ENCODE measurements around the gene AEN.
"Not testable (repeated sequence)": the region's sequence is repeated elsewhere in the genome, so short reads cannot be mapped to it uniquely, and the experiment has no call there.

Gene AEN

DNA sequence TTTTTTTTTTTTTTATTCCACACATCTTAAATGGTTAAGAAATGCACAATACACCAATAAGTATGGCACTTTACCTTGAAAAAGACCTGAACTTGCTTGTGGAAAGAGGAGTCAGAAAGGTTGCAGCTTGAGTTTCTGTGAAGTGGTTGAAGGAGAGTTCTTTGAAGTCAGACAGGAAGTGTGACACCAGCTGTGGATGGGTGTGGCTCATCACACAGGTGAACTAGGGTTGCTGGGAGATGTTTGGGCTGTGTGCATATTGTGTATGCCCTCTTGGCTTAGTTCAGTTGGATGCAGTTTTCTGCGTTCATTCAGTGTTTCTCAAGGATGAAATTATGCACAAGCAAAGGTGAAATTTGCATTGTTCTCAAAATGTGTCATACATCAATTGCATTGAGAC lies 6.3 kb downstream of the AEN start:
- no peak overlapping the region for H3K27ac ChIP-seq (ENCODE audit: low read depth, low read length)
- no peak overlapping the region for H3K4me3 ChIP-seq (ENCODE audit: low read length)
- H3K27me3 ChIP-seq (ENCODE audit: control insufficient read depth, insufficient read depth, low read length): no peaks in the 10 kb centered on the region
- no peak overlapping the region for H3K9ac ChIP-seq (ENCODE audit: low read length)
- H3K4me1 ChIP-seq (ENCODE audit: control insufficient read depth, insufficient read depth, low read length): no peaks in the 10 kb centered on the region
- H3K36me3 ChIP-seq (ENCODE audit: control insufficient read depth, insufficient read depth, low read length): peaks cover 10% of the 10 kb centered on the region

DNA sequence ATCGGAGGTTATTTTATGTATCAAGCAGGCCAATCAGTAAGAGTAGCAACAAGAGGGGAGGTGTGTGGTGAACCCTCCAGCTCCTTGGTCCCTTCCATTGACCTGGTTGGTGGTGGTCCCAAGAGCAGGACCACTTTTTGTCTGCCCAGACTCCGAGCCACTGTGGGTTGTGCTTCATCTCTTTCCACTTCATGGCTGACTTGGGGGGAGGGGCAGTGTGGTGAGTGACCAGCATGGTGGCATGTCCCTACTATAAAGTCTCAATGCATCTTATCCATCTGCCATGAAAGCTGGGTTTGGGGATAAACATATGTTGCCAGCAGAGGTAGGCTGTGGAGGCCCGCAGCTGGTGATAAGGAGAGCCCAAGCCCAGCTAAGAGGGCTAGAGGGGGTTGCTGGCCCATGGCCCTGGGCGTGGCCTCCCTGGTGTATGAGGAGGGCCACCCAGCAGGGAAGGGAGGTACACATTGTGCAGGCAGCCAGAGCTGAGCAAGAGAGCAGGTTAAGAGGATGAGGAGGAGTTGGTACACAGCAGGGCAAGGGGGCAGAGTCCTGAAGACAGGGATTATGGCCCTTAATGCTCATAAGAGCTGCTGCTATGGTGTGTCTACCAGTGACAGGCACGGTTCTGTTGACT lies 7.0 kb downstream of the AEN start:
- H3K27me3 ChIP-seq (ENCODE audit: control insufficient read depth, insufficient read depth, low read length): no peaks in the 10 kb centered on the region
- no peak overlapping the region for H3K9ac ChIP-seq (ENCODE audit: low read length)
- H3K27ac ChIP-seq (ENCODE audit: low read depth, low read length): no peak overlapping the region
- H3K36me3 ChIP-seq (ENCODE audit: control insufficient read depth, insufficient read depth, low read length): peaks cover 10% of the 10 kb centered on the region
- H3K4me1 ChIP-seq (ENCODE audit: control insufficient read depth, insufficient read depth, low read length): no peaks in the 10 kb centered on the region
- H3K4me3 ChIP-seq (ENCODE audit: low read length): no peak overlapping the region

DNA sequence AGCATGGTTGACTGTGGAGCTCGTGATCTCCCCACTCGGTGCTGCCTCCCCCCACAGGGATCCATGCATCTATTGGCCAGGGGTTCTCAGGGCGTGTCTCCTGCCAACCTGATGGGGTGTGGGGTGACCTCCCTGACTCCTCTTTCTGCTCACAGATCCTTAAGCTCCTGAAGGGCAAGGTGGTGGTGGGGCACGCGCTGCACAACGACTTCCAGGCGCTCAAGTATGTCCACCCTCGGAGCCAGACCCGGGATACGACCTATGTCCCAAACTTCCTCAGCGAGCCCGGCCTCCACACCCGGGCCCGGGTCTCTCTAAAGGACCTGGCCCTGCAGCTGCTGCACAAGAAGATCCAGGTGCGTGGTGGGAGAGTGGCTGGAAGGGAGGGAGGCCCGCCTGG lies 7.9 kb downstream of the AEN start:
- H3K4me1 ChIP-seq (ENCODE audit: control insufficient read depth, insufficient read depth, low read length): no peaks in the 10 kb centered on the region
- peaks cover 10% of the 10 kb centered on the region for H3K36me3 ChIP-seq (ENCODE audit: control insufficient read depth, insufficient read depth, low read length)
- no peaks in the 10 kb centered on the region for H3K27me3 ChIP-seq (ENCODE audit: control insufficient read depth, insufficient read depth, low read length)
- no peak overlapping the region for H3K9ac ChIP-seq (ENCODE audit: low read length)
- H3K27ac ChIP-seq (ENCODE audit: low read depth, low read length): no peak overlapping the region
- no peak overlapping the region for H3K4me3 ChIP-seq (ENCODE audit: low read length)

DNA sequence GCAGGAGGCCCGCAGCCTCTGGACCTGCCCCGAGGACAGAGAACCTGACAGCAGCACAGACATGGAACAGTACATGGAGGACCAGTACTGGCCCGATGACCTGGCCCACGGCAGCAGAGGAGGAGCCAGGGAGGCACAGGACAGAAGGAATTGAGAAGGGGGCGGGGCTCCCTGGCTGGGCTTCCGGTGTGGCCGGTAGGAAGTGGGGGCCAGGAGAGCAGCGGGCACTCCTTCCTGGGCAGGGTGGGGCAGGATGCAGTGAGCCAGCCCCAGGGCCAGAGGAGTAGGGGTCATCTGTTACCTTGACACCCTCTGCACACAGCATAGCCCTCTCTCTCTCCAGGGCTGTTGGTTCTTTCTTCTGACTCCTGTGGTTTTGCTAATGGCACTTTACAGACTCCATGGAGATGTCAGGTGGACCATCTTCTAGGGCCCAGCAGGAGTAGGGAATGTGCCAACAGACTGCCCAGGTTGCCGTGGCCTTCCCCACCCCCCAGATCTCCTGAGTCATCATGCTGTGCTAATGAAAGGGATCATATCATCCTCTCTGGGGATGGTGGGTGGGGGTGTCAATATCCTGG lies 9.1 kb downstream of the AEN start:
- no peaks in the 10 kb centered on the region for H3K4me1 ChIP-seq (ENCODE audit: control insufficient read depth, insufficient read depth, low read length)
- H3K4me3 ChIP-seq (ENCODE audit: low read length): no peak overlapping the region
- H3K36me3 ChIP-seq (ENCODE audit: control insufficient read depth, insufficient read depth, low read length): peaks cover 10% of the 10 kb centered on the region
- H3K27ac ChIP-seq (ENCODE audit: low read depth, low read length): no peak overlapping the region
- H3K9ac ChIP-seq (ENCODE audit: low read length): no peak overlapping the region
- H3K27me3 ChIP-seq (ENCODE audit: control insufficient read depth, insufficient read depth, low read length): no peaks in the 10 kb centered on the region

DNA sequence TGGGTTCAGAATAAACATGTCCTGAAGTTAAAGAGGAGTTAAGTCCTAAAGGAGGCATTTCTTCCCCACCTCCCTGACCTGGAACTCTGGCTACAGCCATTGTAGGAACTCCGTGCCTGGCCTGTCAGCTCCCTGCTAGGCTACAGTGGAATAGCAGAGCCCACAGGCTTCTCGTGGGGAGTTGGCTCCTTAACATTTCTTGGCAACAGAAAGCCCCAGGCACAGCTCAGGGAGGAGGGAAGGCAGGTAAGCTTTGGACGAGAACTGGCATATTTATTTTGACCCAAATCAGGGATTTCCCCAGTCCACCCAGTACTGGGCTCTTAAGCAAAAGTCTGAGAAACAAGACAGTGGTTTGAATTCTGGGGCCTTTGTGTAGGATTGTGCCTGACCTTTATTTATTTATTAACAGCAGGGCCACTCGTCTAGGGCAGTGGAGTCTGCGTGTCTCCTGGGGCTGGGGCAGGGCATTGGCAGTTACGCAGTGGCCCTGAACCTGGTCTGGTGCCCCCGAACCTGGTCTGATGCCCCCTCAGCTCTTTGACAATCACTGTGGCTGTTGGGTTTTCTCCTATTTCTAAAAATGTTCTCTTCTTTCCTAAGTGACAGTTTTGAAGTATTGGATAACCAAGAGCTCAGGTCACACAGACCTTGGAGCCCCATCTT lies 9.8 kb downstream of the AEN start:
- Histone ChIP-seq H3K36me3 (ENCODE audit: control insufficient read depth, insufficient read depth, low read length) (peaks cover 10% of the 10 kb centered on the region), H3K27me3 (ENCODE audit: control insufficient read depth, insufficient read depth, low read length) (no peaks in the 10 kb centered on the region), H3K4me3 (ENCODE audit: low read length) (no peak overlapping the region), H3K9ac (ENCODE audit: low read length) (no peak overlapping the region), H3K4me1 (ENCODE audit: control insufficient read depth, insufficient read depth, low read length) (no peaks in the 10 kb centered on the region), H3K27ac (ENCODE audit: low read depth, low read length) (no peak overlapping the region)

DNA sequence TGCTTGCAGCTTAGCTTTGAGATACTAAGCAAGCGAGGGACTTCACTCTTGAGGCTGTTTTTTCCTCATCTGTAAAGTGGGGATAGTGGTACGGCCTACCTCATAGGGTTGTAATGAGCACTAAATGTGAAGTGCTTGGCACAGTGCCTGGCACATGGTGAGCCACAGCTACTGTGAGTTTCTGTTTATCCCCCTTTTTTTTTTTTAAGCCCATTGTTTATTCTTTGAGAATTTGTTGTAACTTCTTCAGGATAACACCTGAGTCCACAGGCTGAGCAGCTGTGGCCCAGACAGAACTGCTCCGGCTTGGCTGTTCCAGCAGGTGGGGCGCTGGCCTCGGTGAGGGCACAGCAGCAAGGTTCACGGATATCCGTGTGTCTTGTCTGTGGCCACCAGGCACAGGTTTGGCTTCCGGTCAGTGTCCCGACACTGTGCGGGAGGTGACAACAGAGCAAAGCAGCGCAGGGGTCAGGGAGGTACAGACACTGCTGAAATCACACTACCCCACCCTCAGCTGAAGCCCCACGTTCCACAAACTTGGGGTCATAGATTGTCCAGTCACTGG lies 10.4 kb downstream of the AEN start:
- H3K4me3 ChIP-seq (ENCODE audit: low read length): no peak overlapping the region
- H3K4me1 ChIP-seq (ENCODE audit: control insufficient read depth, insufficient read depth, low read length): no peaks in the 10 kb centered on the region
- H3K27me3 ChIP-seq (ENCODE audit: control insufficient read depth, insufficient read depth, low read length): no peaks in the 10 kb centered on the region
- no peak overlapping the region for H3K27ac ChIP-seq (ENCODE audit: low read depth, low read length)
- H3K36me3 ChIP-seq (ENCODE audit: control insufficient read depth, insufficient read depth, low read length): peaks cover 6% of the 10 kb centered on the region
- no peak overlapping the region for H3K9ac ChIP-seq (ENCODE audit: low read length)

DNA sequence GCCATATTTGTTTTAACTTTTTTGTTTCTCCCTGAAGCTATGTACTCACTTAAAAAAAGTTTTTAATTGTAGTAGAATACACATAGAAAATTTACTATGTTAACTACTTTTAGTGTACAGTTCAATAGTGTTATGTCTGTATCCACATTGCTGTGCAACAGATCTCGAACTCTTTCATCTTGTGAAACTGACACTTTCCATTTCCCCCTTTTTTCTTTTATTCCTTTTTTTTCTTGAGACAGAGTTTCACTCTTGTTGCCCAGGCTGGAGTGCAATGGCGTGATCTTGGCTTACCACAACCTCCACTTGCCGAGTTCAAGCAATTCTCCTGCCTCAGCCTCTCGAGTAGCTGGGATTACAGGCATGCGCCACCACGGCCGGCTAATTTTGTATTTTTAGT lies 11.7 kb downstream of the AEN start:
- not testable (repeated sequence) for H3K9ac ChIP-seq (ENCODE audit: low read length); H3K27me3 ChIP-seq (ENCODE audit: control insufficient read depth, insufficient read depth, low read length); H3K4me3 ChIP-seq (ENCODE audit: low read length); H3K36me3 ChIP-seq (ENCODE audit: control insufficient read depth, insufficient read depth, low read length); H3K27ac ChIP-seq (ENCODE audit: low read depth, low read length); H3K4me1 ChIP-seq (ENCODE audit: control insufficient read depth, insufficient read depth, low read length)

DNA sequence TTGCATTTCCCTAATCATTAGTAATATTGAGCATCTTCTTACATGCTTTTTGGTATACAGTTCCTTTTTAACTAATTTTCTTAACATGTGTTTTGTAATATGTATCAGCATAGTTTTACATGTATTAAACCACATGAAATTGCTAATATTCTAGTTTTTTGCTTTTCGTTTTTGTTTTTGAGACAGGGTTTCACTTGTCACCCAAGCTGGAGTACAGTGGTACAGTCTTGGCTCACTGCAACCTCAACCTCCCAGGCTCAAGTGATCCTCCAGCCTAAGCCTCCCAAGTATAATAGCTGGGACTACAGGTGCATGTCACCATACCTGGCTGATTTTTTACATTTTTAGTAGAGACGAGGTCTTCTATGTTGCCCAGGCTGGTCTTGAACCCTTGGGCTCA lies 13.3 kb downstream of the AEN start:
- Histone ChIP-seq H3K4me3 (ENCODE audit: low read length) (no peak overlapping the region), H3K36me3 (ENCODE audit: control insufficient read depth, insufficient read depth, low read length) (peaks cover 4% of the 10 kb centered on the region), H3K4me1 (ENCODE audit: control insufficient read depth, insufficient read depth, low read length) (peaks cover 3% of the 10 kb centered on the region), H3K27ac (ENCODE audit: low read depth, low read length) (no peak overlapping the region), H3K27me3 (ENCODE audit: control insufficient read depth, insufficient read depth, low read length) (no peaks in the 10 kb centered on the region), H3K9ac (ENCODE audit: low read length) (no peak overlapping the region)

DNA sequence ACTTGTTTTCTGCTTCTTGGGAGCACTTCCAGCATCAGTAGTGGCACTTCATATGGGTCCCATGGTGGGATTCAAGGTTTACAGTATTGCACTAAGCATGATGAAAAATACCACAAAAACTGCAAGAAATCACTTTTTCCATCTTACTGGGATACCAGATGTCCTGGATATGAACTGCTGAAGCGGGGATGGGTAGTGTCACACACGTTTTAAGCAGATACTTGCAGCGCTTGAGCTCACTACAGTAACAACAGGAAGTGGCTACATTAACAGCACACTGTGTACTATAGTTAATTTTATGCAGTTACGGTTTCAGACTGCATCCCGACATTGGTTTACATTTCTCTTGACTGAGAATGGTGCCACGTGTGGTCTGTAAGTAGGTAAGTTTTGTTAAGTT lies 14.2 kb downstream of the AEN start:
- H3K36me3 ChIP-seq (ENCODE audit: control insufficient read depth, insufficient read depth, low read length): peaks cover 2% of the 10 kb centered on the region
- no peaks in the 10 kb centered on the region for H3K27me3 ChIP-seq (ENCODE audit: control insufficient read depth, insufficient read depth, low read length)
- no peak overlapping the region for H3K27ac ChIP-seq (ENCODE audit: low read depth, low read length)
- H3K4me1 ChIP-seq (ENCODE audit: control insufficient read depth, insufficient read depth, low read length): peaks cover 7% of the 10 kb centered on the region
- H3K4me3 ChIP-seq (ENCODE audit: low read length): no peak overlapping the region
- H3K9ac ChIP-seq (ENCODE audit: low read length): no peak overlapping the region

DNA sequence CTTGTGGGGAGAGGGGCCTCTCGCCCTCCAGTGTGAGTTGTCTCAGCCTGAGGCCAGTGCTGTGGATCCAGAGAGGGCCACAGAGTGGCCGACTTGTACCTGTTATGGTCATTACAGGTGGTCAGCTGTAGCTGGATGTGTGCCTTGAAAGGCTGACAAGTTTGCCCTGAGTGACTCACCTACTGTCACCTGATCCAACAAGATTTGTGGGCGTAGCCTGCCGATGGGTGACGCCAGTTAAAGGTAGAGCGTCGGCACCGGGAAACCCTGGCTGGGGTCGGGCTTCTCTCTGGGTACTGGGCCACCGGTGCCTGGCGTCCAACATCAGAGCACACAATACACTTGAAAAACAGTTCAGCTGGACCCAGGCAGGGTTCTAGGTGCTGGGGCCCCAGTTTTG lies 14.9 kb downstream of the AEN start:
- Histone ChIP-seq H3K4me1 (ENCODE audit: control insufficient read depth, insufficient read depth, low read length) (peaks cover 7% of the 10 kb centered on the region), H3K36me3 (ENCODE audit: control insufficient read depth, insufficient read depth, low read length) (no peaks in the 10 kb centered on the region), H3K4me3 (ENCODE audit: low read length) (no peak overlapping the region), H3K9ac (ENCODE audit: low read length) (no peak overlapping the region), H3K27ac (ENCODE audit: low read depth, low read length) (no peak overlapping the region), H3K27me3 (ENCODE audit: control insufficient read depth, insufficient read depth, low read length) (no peaks in the 10 kb centered on the region)

DNA sequence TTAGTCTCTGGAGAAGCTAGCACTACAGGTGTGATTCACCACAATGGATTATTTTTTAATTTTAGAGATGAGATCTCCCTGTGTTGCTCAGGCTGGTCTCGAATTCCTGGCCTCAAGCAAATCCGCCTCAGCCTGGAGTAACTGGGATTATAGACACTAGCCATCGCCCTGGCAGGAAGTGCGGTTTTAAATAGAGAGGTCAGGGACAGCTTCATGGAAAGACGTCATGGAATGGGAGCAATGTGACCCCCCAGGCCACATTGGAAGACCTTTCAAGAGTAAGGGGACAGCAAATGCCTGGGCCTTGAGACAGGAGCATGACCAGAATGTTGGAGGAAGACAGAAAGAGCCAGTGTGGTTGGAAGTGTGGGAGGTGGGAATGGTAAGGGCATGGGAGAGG lies 15.5 kb downstream of the AEN start:
- Histone ChIP-seq H3K27ac (ENCODE audit: low read depth, low read length) (no peak overlapping the region), H3K4me1 (ENCODE audit: control insufficient read depth, insufficient read depth, low read length) (peaks cover 7% of the 10 kb centered on the region), H3K27me3 (ENCODE audit: control insufficient read depth, insufficient read depth, low read length) (no peaks in the 10 kb centered on the region), H3K36me3 (ENCODE audit: control insufficient read depth, insufficient read depth, low read length) (no peaks in the 10 kb centered on the region), H3K9ac (ENCODE audit: low read length) (no peak overlapping the region), H3K4me3 (ENCODE audit: low read length) (no peak overlapping the region)

DNA sequence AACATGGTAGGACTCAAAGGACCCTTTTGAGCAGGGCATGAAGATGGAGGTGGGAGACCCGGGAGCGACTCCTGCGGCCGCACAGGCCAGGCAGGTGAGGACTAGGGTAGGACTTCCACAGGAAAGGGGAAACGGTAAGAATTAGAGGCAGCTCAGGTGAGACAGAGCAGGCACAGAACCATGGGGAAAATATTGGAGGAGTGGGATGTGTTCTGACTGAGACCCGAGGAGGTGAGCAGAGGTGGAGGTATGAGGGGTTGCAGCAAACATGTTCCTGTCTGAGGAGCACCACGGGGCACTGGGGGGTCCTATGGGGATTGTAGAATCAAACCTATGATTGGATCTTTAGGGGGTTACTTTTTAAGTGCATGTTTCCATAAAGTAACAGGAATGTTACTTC lies 16.3 kb downstream of the AEN start:
- no peak overlapping the region for H3K4me3 ChIP-seq (ENCODE audit: low read length)
- no peak overlapping the region for H3K9ac ChIP-seq (ENCODE audit: low read length)
- no peak overlapping the region for H3K27ac ChIP-seq (ENCODE audit: low read depth, low read length)

More for the DNA sequence above, 16.3 kb downstream of the AEN start:
- no peaks in the 10 kb centered on the region for H3K36me3 ChIP-seq (ENCODE audit: control insufficient read depth, insufficient read depth, low read length)
- H3K4me1 ChIP-seq (ENCODE audit: control insufficient read depth, insufficient read depth, low read length): peaks cover 7% of the 10 kb centered on the region
- no peaks in the 10 kb centered on the region for H3K27me3 ChIP-seq (ENCODE audit: control insufficient read depth, insufficient read depth, low read length)

Measured in rectal smooth muscle tissue (tissue), 1 donor.